ENCODE results near the gene RNF213.

Gene RNF213

GRCh38 chr17:80424878-80425765 is 164.5 kb downstream of the RNF213 start:
- Histone ChIP-seq H3K27ac (replicated peaks) (no peak overlapping the region), H3K27me3 (ENCODE audit: insufficient read depth, poor library complexity, severe bottlenecking) (peaks cover 6% of the 10 kb centered on the region), H3K4me3 (replicated peaks; ENCODE audit: insufficient read depth, low read length) (no peak overlapping the region)
- DNase-seq (ENCODE audit: low read depth in 1 of 2, low spot score in 1 of 2) = no peak
- TF ChIP-seq REST (IDR thresholded peaks at IDR 0.05; ENCODE audit: insufficient replicate concordance, low read depth) = no peak
- no peak for TF ChIP-seq POLR2AphosphoS5 (IDR thresholded peaks at IDR 0.05; ENCODE audit: low read depth)
- no peak for TF ChIP-seq SPI1 (IDR thresholded peaks at IDR 0.05; ENCODE audit: borderline replicate concordance, low read depth)
- TF ChIP-seq GABPA (IDR thresholded peaks at IDR 0.05; ENCODE audit: low read depth) = no peak
- TF ChIP-seq CTCF (IDR thresholded peaks at IDR 0.05; ENCODE audit: insufficient read depth, low read length) = no peak

GRCh38 chr17:80425835-80426426 is 165.3 kb downstream of the RNF213 start:
- no peak for DNase-seq (ENCODE audit: low read depth in 1 of 2, low spot score in 1 of 2)
- TF ChIP-seq SPI1 (IDR thresholded peaks at IDR 0.05; ENCODE audit: borderline replicate concordance, low read depth) (no peak), CTCF (IDR thresholded peaks at IDR 0.05; ENCODE audit: insufficient read depth, low read length) (no peak), GABPA (IDR thresholded peaks at IDR 0.05; ENCODE audit: low read depth) (no peak), POLR2AphosphoS5 (IDR thresholded peaks at IDR 0.05; ENCODE audit: low read depth) (no peak), REST (IDR thresholded peaks at IDR 0.05; ENCODE audit: insufficient replicate concordance, low read depth) (no peak)
- no peak overlapping the region for H3K27ac ChIP-seq (replicated peaks)
- no peak overlapping the region for H3K4me3 ChIP-seq (replicated peaks; ENCODE audit: insufficient read depth, low read length)
- peaks cover 6% of the 10 kb centered on the region for H3K27me3 ChIP-seq (ENCODE audit: insufficient read depth, poor library complexity, severe bottlenecking)

GRCh38 chr17:80426671-80427326 is 166.1 kb downstream of the RNF213 start:
- peaks cover 6% of the 10 kb centered on the region for H3K27me3 ChIP-seq (ENCODE audit: insufficient read depth, poor library complexity, severe bottlenecking)
- no peak overlapping the region for H3K27ac ChIP-seq (replicated peaks)
- TF ChIP-seq REST (IDR thresholded peaks at IDR 0.05; ENCODE audit: insufficient replicate concordance, low read depth) = no peak
- TF ChIP-seq CTCF (IDR thresholded peaks at IDR 0.05; ENCODE audit: insufficient read depth, low read length) = peak; percentile 64
- no peak for TF ChIP-seq POLR2AphosphoS5 (IDR thresholded peaks at IDR 0.05; ENCODE audit: low read depth)
- no peak for TF ChIP-seq SPI1 (IDR thresholded peaks at IDR 0.05; ENCODE audit: borderline replicate concordance, low read depth)
- TF ChIP-seq GABPA (IDR thresholded peaks at IDR 0.05; ENCODE audit: low read depth) = no peak
- DNase-seq (ENCODE audit: low read depth in 1 of 2, low spot score in 1 of 2) = peak; percentile 46 to 70
- no peak overlapping the region for H3K4me3 ChIP-seq (replicated peaks; ENCODE audit: insufficient read depth, low read length)
